ENCODE results near the gene SEC14L1. TPM values are rescaled to one million over a fixed set of nuclear protein-coding genes. Genes with fewer than 3 reads are reported as not detected.

SEC14L1 gene
- total and polyA plus RNA-seq, 12 donors = 61.8 to 255 (median 143) TPM

DNA sequence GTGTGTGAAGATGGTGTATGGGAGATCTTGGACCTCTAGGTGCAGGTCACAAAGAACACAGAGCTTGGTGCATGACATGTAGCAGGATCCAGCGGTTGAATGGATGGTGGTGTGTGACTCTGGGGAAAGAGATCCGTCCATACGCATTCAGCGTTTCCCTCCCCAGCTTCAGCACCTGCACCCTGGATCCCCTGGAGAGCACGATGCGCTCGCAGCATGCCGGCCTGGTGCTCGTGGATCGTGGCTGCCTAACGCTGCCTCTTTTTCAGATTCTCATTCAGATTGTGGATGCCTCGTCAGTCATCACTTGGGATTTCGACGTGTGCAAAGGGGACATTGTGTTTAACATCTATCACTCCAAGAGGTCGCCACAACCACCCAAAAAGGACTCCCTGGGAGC, 70.9 kb downstream of the SEC14L1 start:
- peaks cover 0 to 87% of the 10 kb centered on the region in 2 donors for H3K36me3 ChIP-seq (replicated peaks in 1 of 2)
- H3K4me1 ChIP-seq (replicated peaks in 1 of 2) = peaks cover 21 to 32% of the 10 kb centered on the region in 2 donors
- no peak for TF ChIP-seq POLR2A (IDR thresholded peaks at IDR 0.05)
- no peak for TF ChIP-seq CTCF (IDR thresholded peaks at IDR 0.05)
- intact Hi-C loops (cut with DNase I) = loop anchor here in 1 of 2 donors (5.0 kb wide), 1 partner anchor 119 kb away; no protein-coding TSS in a partner anchor
- peak overlapping the region in 2 of 5 donors; percentile 47 to 71 for H3K27ac ChIP-seq
- H3K9me3 ChIP-seq (replicated peaks in 1 of 3) = no peaks in the 10 kb centered on the region
- 86 to 93% (median 87%) methylated on average over 15 of the region's 15 CpGs for WGBS, 4 donors
- no peak overlapping the region for H3K4me3 ChIP-seq
- DNase-seq = no peak
- H3K27me3 ChIP-seq = no peaks in the 10 kb centered on the region

- Histone ChIP-seq H3K36me3 (replicated peaks in 1 of 2) (peaks cover 0 to 87% of the 10 kb centered on the region in 2 donors), H3K9me3 (replicated peaks in 1 of 3) (no peaks in the 10 kb centered on the region), H3K4me1 (replicated peaks in 1 of 2) (peaks cover 20 to 31% of the 10 kb centered on the region in 2 donors), H3K27ac (peak overlapping the region in 3 of 5 donors; percentile 13 to 71 (median 47)), H3K27me3 (no peaks in the 10 kb centered on the region), H3K4me3 (no peak overlapping the region)
- no peak for TF ChIP-seq POLR2A (IDR thresholded peaks at IDR 0.05)
- no peak for TF ChIP-seq CTCF (IDR thresholded peaks at IDR 0.05)
- DNase-seq = peak in 1 of 7 donors; percentile 40
- intact Hi-C loops (cut with DNase I) = loop anchor here in 1 of 2 donors (5.0 kb wide), 1 partner anchor 120 kb away; no protein-coding TSS in a partner anchor
- WGBS, 4 donors = 79 to 87% (median 81%) methylated on average over 21 of the region's 21 CpGs
Measured at GRCh38 chr17:77212081-77212832, 71.5 kb downstream of the SEC14L1 start.

GRCh38 chr17:77212833-77213777, 72.3 kb downstream of the SEC14L1 start:
- Histone ChIP-seq H3K27ac (peak overlapping the region in 3 of 5 donors; percentile 13 to 71 (median 47)), H3K9me3 (replicated peaks in 1 of 3) (no peaks in the 10 kb centered on the region), H3K27me3 (no peaks in the 10 kb centered on the region), H3K4me3 (no peak overlapping the region), H3K36me3 (replicated peaks in 1 of 2) (peaks cover 0 to 87% of the 10 kb centered on the region in 2 donors), H3K4me1 (replicated peaks in 1 of 2) (peaks cover 12 to 23% of the 10 kb centered on the region in 2 donors)
- no peak for TF ChIP-seq POLR2A (IDR thresholded peaks at IDR 0.05)
- no peak for TF ChIP-seq CTCF (IDR thresholded peaks at IDR 0.05)
- no peak for DNase-seq
- 77 to 84% (median 83%) methylated on average over 17 to 40 of the region's 40 CpGs for WGBS, 4 donors
- intact Hi-C loops (cut with DNase I) = loop anchor here in 1 of 2 donors (5.0 kb wide), 1 partner anchor 121 kb away; no protein-coding TSS in a partner anchor

GRCh38 chr17:77213778-77214132, 73.0 kb downstream of the SEC14L1 start:
- TF ChIP-seq POLR2A (IDR thresholded peaks at IDR 0.05) (no peak), CTCF (IDR thresholded peaks at IDR 0.05) (no peak)
- DNase-seq = no peak
- Histone ChIP-seq H3K27me3 (no peaks in the 10 kb centered on the region), H3K4me3 (no peak overlapping the region), H3K27ac (no peak overlapping the region), H3K9me3 (replicated peaks in 1 of 3) (no peaks in the 10 kb centered on the region), H3K4me1 (replicated peaks in 1 of 2) (peaks cover 7 to 16% of the 10 kb centered on the region in 2 donors), H3K36me3 (replicated peaks in 1 of 2) (peaks cover 0 to 92% of the 10 kb centered on the region in 2 donors)
- WGBS, 4 donors = 88 to 93% (median 91%) methylated on average over 14 to 17 of the region's 17 CpGs
- intact Hi-C loops (cut with DNase I) = loop anchor here in 1 of 2 donors (5.0 kb wide), 1 partner anchor 121 kb away; no protein-coding TSS in a partner anchor
